Measurements from ENCODE around the gene OXSR1.

Gene OXSR1

GRCh38 chr3:38245930-38246329, 80.6 kb downstream of the OXSR1 start:
- TF ChIP-seq CTCF (IDR thresholded peaks at IDR 0.05; ENCODE audit: low read depth, low read length, missing control alignments), result no peak
- H3K4me3 ChIP-seq (ENCODE audit: low read depth, low read length), result no peak overlapping the region
- in situ Hi-C loops (cut with HindIII; ENCODE audit: low pct_ligation_motif_present, low sequenced_read_pairs), result no loop called here
- DNase-seq, result no peak
- H3K27me3 ChIP-seq (replicated peaks), result no peaks in the 10 kb centered on the region
- no peak overlapping the region for H3K27ac ChIP-seq
- H3K36me3 ChIP-seq (replicated peaks), result peaks cover 22% of the 10 kb centered on the region

GRCh38 chr3:38247366-38248035, 82.2 kb downstream of the OXSR1 start:
- Histone ChIP-seq H3K27ac (peak overlapping the region; percentile 20), H3K27me3 (replicated peaks) (no peaks in the 10 kb centered on the region), H3K36me3 (replicated peaks) (peaks cover 34% of the 10 kb centered on the region), H3K4me3 (ENCODE audit: low read depth, low read length) (no peak overlapping the region)
- in situ Hi-C loops (cut with HindIII; ENCODE audit: low pct_ligation_motif_present, low sequenced_read_pairs), result no loop called here
- DNase-seq, result peak; percentile 80
- TF ChIP-seq CTCF (IDR thresholded peaks at IDR 0.05; ENCODE audit: low read depth, low read length, missing control alignments), result peak; percentile 67

DNA sequence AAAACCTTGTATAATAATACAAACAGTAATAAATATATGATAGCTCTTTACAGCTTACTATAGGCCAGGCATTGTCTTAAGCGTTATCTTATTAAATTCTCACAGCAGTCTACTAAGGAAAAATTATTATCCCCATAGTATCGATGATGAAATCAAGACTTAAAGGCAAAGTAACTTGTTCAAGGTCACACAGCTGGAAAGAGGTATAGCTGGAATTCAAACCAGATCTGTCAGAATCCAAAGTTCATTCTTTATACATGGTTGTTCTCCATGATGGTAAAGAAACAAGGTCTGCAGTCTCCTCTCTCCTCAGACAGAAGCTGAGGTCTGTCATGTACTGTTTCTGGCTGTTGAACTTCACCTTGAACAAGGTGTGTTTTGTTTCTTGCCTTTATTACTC, 84.9 kb downstream of the OXSR1 start:
- no peak overlapping the region for H3K4me3 ChIP-seq (ENCODE audit: low read depth, low read length)
- TF ChIP-seq CTCF (IDR thresholded peaks at IDR 0.05; ENCODE audit: low read depth, low read length, missing control alignments), result no peak
- DNase-seq, result no peak
- H3K27me3 ChIP-seq (replicated peaks), result no peaks in the 10 kb centered on the region
- H3K27ac ChIP-seq, result no peak overlapping the region
- H3K36me3 ChIP-seq (replicated peaks), result peaks cover 54% of the 10 kb centered on the region
- in situ Hi-C loops (cut with HindIII; ENCODE audit: low pct_ligation_motif_present, low sequenced_read_pairs), result no loop called here

- no peak for DNase-seq
These were observed 85.9 kb downstream of the OXSR1 start for GRCh38 chr3:38251197-38251596.

GRCh38 chr3:38253704-38254103, 88.4 kb downstream of the OXSR1 start:
- TF ChIP-seq CTCF (IDR thresholded peaks at IDR 0.05; ENCODE audit: low read depth, low read length, missing control alignments), result no peak
- in situ Hi-C loops (cut with HindIII; ENCODE audit: low pct_ligation_motif_present, low sequenced_read_pairs), result no loop called here
- no peak for DNase-seq
- no peak overlapping the region for H3K4me3 ChIP-seq (ENCODE audit: low read depth, low read length)
- H3K27me3 ChIP-seq (replicated peaks), result no peaks in the 10 kb centered on the region
- H3K36me3 ChIP-seq (replicated peaks), result peaks cover 51% of the 10 kb centered on the region
- H3K27ac ChIP-seq, result no peak overlapping the region

More at GRCh38 chr3:38251197-38251596, 85.9 kb downstream of the OXSR1 start:
- H3K27ac ChIP-seq, result no peak overlapping the region
- in situ Hi-C loops (cut with HindIII; ENCODE audit: low pct_ligation_motif_present, low sequenced_read_pairs), result no loop called here
- H3K36me3 ChIP-seq (replicated peaks), result peaks cover 55% of the 10 kb centered on the region
- H3K27me3 ChIP-seq (replicated peaks), result no peaks in the 10 kb centered on the region
- TF ChIP-seq CTCF (IDR thresholded peaks at IDR 0.05; ENCODE audit: low read depth, low read length, missing control alignments), result no peak
- no peak overlapping the region for H3K4me3 ChIP-seq (ENCODE audit: low read depth, low read length)

GRCh38 chr3:38254872-38255271, 89.5 kb downstream of the OXSR1 start:
- in situ Hi-C loops (cut with HindIII; ENCODE audit: low pct_ligation_motif_present, low sequenced_read_pairs), result no loop called here
- peaks cover 41% of the 10 kb centered on the region for H3K36me3 ChIP-seq (replicated peaks)
- no peak for TF ChIP-seq CTCF (IDR thresholded peaks at IDR 0.05; ENCODE audit: low read depth, low read length, missing control alignments)

More at GRCh38 chr3:38254872-38255271, 89.5 kb downstream of the OXSR1 start:
- no peaks in the 10 kb centered on the region for H3K27me3 ChIP-seq (replicated peaks)
- H3K27ac ChIP-seq, result no peak overlapping the region
- H3K4me3 ChIP-seq (ENCODE audit: low read depth, low read length), result no peak overlapping the region
- DNase-seq, result no peak
